ENCODE results near the gene HTR1D. TPM values are rescaled to one million over a fixed set of nuclear protein-coding genes. Genes with fewer than 3 reads are reported as not detected.
"Not testable (repeated sequence)": the region's sequence is repeated elsewhere in the genome, so short reads cannot be mapped to it uniquely, and the experiment has no call there.

HTR1D gene, protein sequence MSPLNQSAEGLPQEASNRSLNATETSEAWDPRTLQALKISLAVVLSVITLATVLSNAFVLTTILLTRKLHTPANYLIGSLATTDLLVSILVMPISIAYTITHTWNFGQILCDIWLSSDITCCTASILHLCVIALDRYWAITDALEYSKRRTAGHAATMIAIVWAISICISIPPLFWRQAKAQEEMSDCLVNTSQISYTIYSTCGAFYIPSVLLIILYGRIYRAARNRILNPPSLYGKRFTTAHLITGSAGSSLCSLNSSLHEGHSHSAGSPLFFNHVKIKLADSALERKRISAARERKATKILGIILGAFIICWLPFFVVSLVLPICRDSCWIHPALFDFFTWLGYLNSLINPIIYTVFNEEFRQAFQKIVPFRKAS
- polyA plus RNA-seq (2013): 3.1 and 3.7 TPM in 2 replicates

- no peak within 1 kb of the TSS for H3K9ac ChIP-seq (ENCODE audit: low read length)
- H2AFZ ChIP-seq (ENCODE audit: insufficient read depth, low read length, poor library complexity): peak within 1 kb of the TSS; percentile 64
- no peak within 1 kb of the TSS for H3K18ac ChIP-seq (ENCODE audit: low read length)
- peaks cover 2% of the 10 kb centered on the region for H3K79me1 ChIP-seq (ENCODE audit: low read length)
- no peak within 1 kb of the TSS for H2AK5ac ChIP-seq (ENCODE audit: low read length)
- no peak within 1 kb of the TSS for H3K27ac ChIP-seq (ENCODE audit: low read depth, low read length)
- no peak within 1 kb of the TSS for H4K8ac ChIP-seq (ENCODE audit: low read depth, low read length)
- peak within 1 kb of the TSS; percentile 85 for H3K4me2 ChIP-seq (ENCODE audit: low read length)
- H3K79me2 ChIP-seq (ENCODE audit: control insufficient read depth, insufficient read depth, low read length, poor library complexity): no peaks in the 10 kb centered on the region
- WGBS (ENCODE audit: extremely low coverage, insufficient coverage, insufficient read length): no CpG with 5 or more reads among the region's 45 CpGs
- H3K4ac ChIP-seq (ENCODE audit: low read depth, low read length): no peak within 1 kb of the TSS
- no peak within 1 kb of the TSS for H4K12ac ChIP-seq (ENCODE audit: low read depth, low read length)
- DNase-seq: no peak
- H2BK12ac ChIP-seq (ENCODE audit: low read length): no peak within 1 kb of the TSS
- H3K4me3 ChIP-seq (ENCODE audit: low read depth, low read length): peak within 1 kb of the TSS; percentile 51
- no peaks in the 10 kb centered on the region for H3K4me1 ChIP-seq (ENCODE audit: control insufficient read depth in 1 of 2, insufficient read depth in 2 of 2, low read length in 2 of 2)
- peak within 1 kb of the TSS; percentile 18 for H4K91ac ChIP-seq (ENCODE audit: low read depth, low read length)
- H3K9me3 ChIP-seq (ENCODE audit: insufficient read depth, low read depth, low read length): peaks cover 3% of the 10 kb centered on the region
- H2BK5ac ChIP-seq (ENCODE audit: low read depth, low read length, poor library complexity): no peak within 1 kb of the TSS
- peaks cover 12% of the 10 kb centered on the region for H3K27me3 ChIP-seq (ENCODE audit: insufficient read depth, low read length)
- H2BK120ac ChIP-seq (ENCODE audit: insufficient read depth, low read length, poor library complexity): no peak within 1 kb of the TSS
- peak within 1 kb of the TSS; percentile 32 for H3K14ac ChIP-seq (ENCODE audit: low read length)
- no peak within 1 kb of the TSS for H3K23ac ChIP-seq (ENCODE audit: low read length)
- H3K36me3 ChIP-seq (ENCODE audit: control insufficient read depth in 1 of 2, insufficient read depth in 2 of 2, low read length in 2 of 2): no peaks in the 10 kb centered on the region
Measured at GRCh38 chr1:23217421-23218115, at the start of gene HTR1D. TSS of gene HTR1D (minus strand) at chr1:23217502. CDS start at chr1:23194219, 23,283 bp downstream.

- H3K4me1 ChIP-seq (ENCODE audit: control insufficient read depth in 1 of 2, insufficient read depth in 2 of 2, low read length in 2 of 2): no peaks in the 10 kb centered on the region
- WGBS (ENCODE audit: extremely low coverage, insufficient coverage, insufficient read length): no CpG with 5 or more reads among the region's 3 CpGs
- no peak overlapping the region for H2AFZ ChIP-seq (ENCODE audit: insufficient read depth, low read length, poor library complexity)
Measured at GRCh38 chr1:23263380-23263887, 46.1 kb upstream of the HTR1D start.

DNA sequence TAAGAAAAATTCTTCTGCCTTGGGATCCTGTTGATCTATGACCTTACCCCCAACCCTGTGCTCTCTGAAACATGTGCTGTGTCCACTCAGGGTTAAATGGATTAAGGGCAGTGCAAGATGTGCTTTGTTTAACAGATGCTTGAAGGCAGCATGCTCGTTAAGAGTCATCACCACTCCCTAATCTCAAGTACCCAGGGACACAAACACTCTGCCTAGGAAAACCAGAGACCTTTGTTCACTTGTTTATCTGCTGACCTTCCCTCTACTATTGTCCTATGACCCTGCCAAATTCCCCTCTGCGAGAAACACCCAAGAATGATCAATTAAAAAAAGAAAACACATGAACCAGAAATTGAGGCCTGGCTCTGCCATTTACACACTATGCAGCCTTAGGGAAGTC lies 40.8 kb upstream of the HTR1D start:
- H3K4me3 ChIP-seq (ENCODE audit: low read depth, low read length); H2BK120ac ChIP-seq (ENCODE audit: insufficient read depth, low read length, poor library complexity); H2AFZ ChIP-seq (ENCODE audit: insufficient read depth, low read length, poor library complexity); H3K14ac ChIP-seq (ENCODE audit: low read length); H3K9me3 ChIP-seq (ENCODE audit: insufficient read depth, low read depth, low read length); H3K27ac ChIP-seq (ENCODE audit: low read depth, low read length); H3K4me2 ChIP-seq (ENCODE audit: low read length); H3K23ac ChIP-seq (ENCODE audit: low read length); H2BK12ac ChIP-seq (ENCODE audit: low read length); H3K4ac ChIP-seq (ENCODE audit: low read depth, low read length); H3K27me3 ChIP-seq (ENCODE audit: insufficient read depth, low read length); DNase-seq; H4K12ac ChIP-seq (ENCODE audit: low read depth, low read length); H3K9ac ChIP-seq (ENCODE audit: low read length); H3K79me1 ChIP-seq (ENCODE audit: low read length); H2BK5ac ChIP-seq (ENCODE audit: low read depth, low read length, poor library complexity); H3K18ac ChIP-seq (ENCODE audit: low read length); H3K36me3 ChIP-seq (ENCODE audit: control insufficient read depth in 1 of 2, insufficient read depth in 2 of 2, low read length in 2 of 2); H4K8ac ChIP-seq (ENCODE audit: low read depth, low read length); H2AK5ac ChIP-seq (ENCODE audit: low read length); H3K79me2 ChIP-seq (ENCODE audit: control insufficient read depth, insufficient read depth, low read length, poor library complexity); H3K4me1 ChIP-seq (ENCODE audit: control insufficient read depth in 1 of 2, insufficient read depth in 2 of 2, low read length in 2 of 2); H4K91ac ChIP-seq (ENCODE audit: low read depth, low read length): not testable (repeated sequence)
- WGBS (ENCODE audit: extremely low coverage, insufficient coverage, insufficient read length): no CpG with 5 or more reads among the region's 2 CpGs

More at GRCh38 chr1:23263380-23263887, 46.1 kb upstream of the HTR1D start:
- no peaks in the 10 kb centered on the region for H3K79me2 ChIP-seq (ENCODE audit: control insufficient read depth, insufficient read depth, low read length, poor library complexity)
- no peak overlapping the region for H4K91ac ChIP-seq (ENCODE audit: low read depth, low read length)
- H3K4me3 ChIP-seq (ENCODE audit: low read depth, low read length): no peak overlapping the region
- no peaks in the 10 kb centered on the region for H3K9me3 ChIP-seq (ENCODE audit: insufficient read depth, low read depth, low read length)
- H3K27ac ChIP-seq (ENCODE audit: low read depth, low read length): no peak overlapping the region
- H3K36me3 ChIP-seq (ENCODE audit: control insufficient read depth in 1 of 2, insufficient read depth in 2 of 2, low read length in 2 of 2): no peaks in the 10 kb centered on the region
- no peak overlapping the region for H3K18ac ChIP-seq (ENCODE audit: low read length)
- no peak overlapping the region for H3K4ac ChIP-seq (ENCODE audit: low read depth, low read length)
- H3K9ac ChIP-seq (ENCODE audit: low read length): no peak overlapping the region
- no peak overlapping the region for H2BK120ac ChIP-seq (ENCODE audit: insufficient read depth, low read length, poor library complexity)
- H2BK5ac ChIP-seq (ENCODE audit: low read depth, low read length, poor library complexity): no peak overlapping the region
- H3K4me2 ChIP-seq (ENCODE audit: low read length): no peak overlapping the region
- no peak for DNase-seq
- H2AK5ac ChIP-seq (ENCODE audit: low read length): no peak overlapping the region
- no peak overlapping the region for H3K23ac ChIP-seq (ENCODE audit: low read length)
- H3K14ac ChIP-seq (ENCODE audit: low read length): no peak overlapping the region
- H3K27me3 ChIP-seq (ENCODE audit: insufficient read depth, low read length): no peaks in the 10 kb centered on the region
- H2BK12ac ChIP-seq (ENCODE audit: low read length): no peak overlapping the region
- no peak overlapping the region for H4K12ac ChIP-seq (ENCODE audit: low read depth, low read length)
- H3K79me1 ChIP-seq (ENCODE audit: low read length): no peaks in the 10 kb centered on the region
- H4K8ac ChIP-seq (ENCODE audit: low read depth, low read length): no peak overlapping the region

GRCh38 chr1:23257371-23257770 lies 40.1 kb upstream of the HTR1D start:
- not testable (repeated sequence) for H3K36me3 ChIP-seq (ENCODE audit: control insufficient read depth in 1 of 2, insufficient read depth in 2 of 2, low read length in 2 of 2); H2BK120ac ChIP-seq (ENCODE audit: insufficient read depth, low read length, poor library complexity); H3K27me3 ChIP-seq (ENCODE audit: insufficient read depth, low read length); H2BK12ac ChIP-seq (ENCODE audit: low read length); H3K4me2 ChIP-seq (ENCODE audit: low read length); H3K4me1 ChIP-seq (ENCODE audit: control insufficient read depth in 1 of 2, insufficient read depth in 2 of 2, low read length in 2 of 2); H3K79me2 ChIP-seq (ENCODE audit: control insufficient read depth, insufficient read depth, low read length, poor library complexity); H2BK5ac ChIP-seq (ENCODE audit: low read depth, low read length, poor library complexity); H3K4ac ChIP-seq (ENCODE audit: low read depth, low read length); H3K27ac ChIP-seq (ENCODE audit: low read depth, low read length); DNase-seq; H3K4me3 ChIP-seq (ENCODE audit: low read depth, low read length); H3K9me3 ChIP-seq (ENCODE audit: insufficient read depth, low read depth, low read length); H4K91ac ChIP-seq (ENCODE audit: low read depth, low read length); H3K18ac ChIP-seq (ENCODE audit: low read length); H4K8ac ChIP-seq (ENCODE audit: low read depth, low read length); H2AK5ac ChIP-seq (ENCODE audit: low read length); H3K23ac ChIP-seq (ENCODE audit: low read length); H3K14ac ChIP-seq (ENCODE audit: low read length); H4K12ac ChIP-seq (ENCODE audit: low read depth, low read length); H3K79me1 ChIP-seq (ENCODE audit: low read length); H2AFZ ChIP-seq (ENCODE audit: insufficient read depth, low read length, poor library complexity); H3K9ac ChIP-seq (ENCODE audit: low read length)
- WGBS (ENCODE audit: extremely low coverage, insufficient coverage, insufficient read length): no CpG with 5 or more reads among the region's 34 CpGs

Data from trophoblast cell (in vitro differentiated cells and primary cell).